ENCODE measurements around the gene CRAMP1.
A peak's percentile ranks its signal among the peaks of the same experiment; 100 is the strongest.

The CRAMP1 gene

GRCh38 chr16:1677942-1678499 is 65.9 kb downstream of the CRAMP1 start, which contains the start of gene JPT2:
Gene JPT2, plus strand, starts transcription at chr16:1678279. Its CDS starts 34 bp downstream, at chr16:1678313.
- Histone ChIP-seq H3K9me3 (ENCODE audit: control insufficient read depth, low read length) (no peaks in the 10 kb centered on the region), H3K27me3 (ENCODE audit: control insufficient read depth, insufficient read depth, low read length) (no peaks in the 10 kb centered on the region), H3K36me3 (ENCODE audit: control insufficient read depth, insufficient read depth, low read length) (peaks cover 18% of the 10 kb centered on the region), H3K9ac (ENCODE audit: low read length) (peak within 1 kb of the TSS; percentile 68), H3K4me3 (ENCODE audit: low read length) (peak within 1 kb of the TSS; percentile 87), H3K4me1 (ENCODE audit: control insufficient read depth, insufficient read depth, low read length) (peaks cover 8% of the 10 kb centered on the region)

- H3K4me1 ChIP-seq (ENCODE audit: control insufficient read depth, insufficient read depth, low read length), result peaks cover 8% of the 10 kb centered on the region
- peak overlapping the region; percentile 87 for H3K4me3 ChIP-seq (ENCODE audit: low read length)
- peak overlapping the region; percentile 68 for H3K9ac ChIP-seq (ENCODE audit: low read length)
- no peaks in the 10 kb centered on the region for H3K9me3 ChIP-seq (ENCODE audit: control insufficient read depth, low read length)
- no peaks in the 10 kb centered on the region for H3K27me3 ChIP-seq (ENCODE audit: control insufficient read depth, insufficient read depth, low read length)
- peaks cover 15% of the 10 kb centered on the region for H3K36me3 ChIP-seq (ENCODE audit: control insufficient read depth, insufficient read depth, low read length)
These were observed 66.4 kb downstream of the CRAMP1 start for GRCh38 chr16:1678500-1679098.

- no peak overlapping the region for H3K4me3 ChIP-seq (ENCODE audit: low read length)
- peak overlapping the region; percentile 1 for H3K9ac ChIP-seq (ENCODE audit: low read length)
These were observed 68.2 kb downstream of the CRAMP1 start for GRCh38 chr16:1680361-1680760.

GRCh38 chr16:1681032-1681431 is 68.9 kb downstream of the CRAMP1 start:
- H3K9ac ChIP-seq (ENCODE audit: low read length), result no peak overlapping the region
- H3K36me3 ChIP-seq (ENCODE audit: control insufficient read depth, insufficient read depth, low read length), result no peaks in the 10 kb centered on the region
- no peaks in the 10 kb centered on the region for H3K27me3 ChIP-seq (ENCODE audit: control insufficient read depth, insufficient read depth, low read length)
- no peak overlapping the region for H3K4me3 ChIP-seq (ENCODE audit: low read length)
- peaks cover 8% of the 10 kb centered on the region for H3K4me1 ChIP-seq (ENCODE audit: control insufficient read depth, insufficient read depth, low read length)
- no peaks in the 10 kb centered on the region for H3K9me3 ChIP-seq (ENCODE audit: control insufficient read depth, low read length)

More at GRCh38 chr16:1680361-1680760, 68.2 kb downstream of the CRAMP1 start:
- Histone ChIP-seq H3K9me3 (ENCODE audit: control insufficient read depth, low read length) (no peaks in the 10 kb centered on the region), H3K36me3 (ENCODE audit: control insufficient read depth, insufficient read depth, low read length) (no peaks in the 10 kb centered on the region), H3K4me1 (ENCODE audit: control insufficient read depth, insufficient read depth, low read length) (peaks cover 8% of the 10 kb centered on the region), H3K27me3 (ENCODE audit: control insufficient read depth, insufficient read depth, low read length) (no peaks in the 10 kb centered on the region)

- Histone ChIP-seq H3K4me1 (ENCODE audit: control insufficient read depth, insufficient read depth, low read length) (peaks cover 13% of the 10 kb centered on the region), H3K9me3 (ENCODE audit: control insufficient read depth, low read length) (no peaks in the 10 kb centered on the region), H3K27me3 (ENCODE audit: control insufficient read depth, insufficient read depth, low read length) (no peaks in the 10 kb centered on the region), H3K4me3 (ENCODE audit: low read length) (no peak overlapping the region), H3K36me3 (ENCODE audit: control insufficient read depth, insufficient read depth, low read length) (no peaks in the 10 kb centered on the region), H3K9ac (ENCODE audit: low read length) (no peak overlapping the region)
These were observed 75.5 kb downstream of the CRAMP1 start for GRCh38 chr16:1687427-1688316.

GRCh38 chr16:1688807-1689560 is 76.8 kb downstream of the CRAMP1 start:
- H3K4me1 ChIP-seq (ENCODE audit: control insufficient read depth, insufficient read depth, low read length), result peaks cover 13% of the 10 kb centered on the region
- no peak overlapping the region for H3K9ac ChIP-seq (ENCODE audit: low read length)
- H3K36me3 ChIP-seq (ENCODE audit: control insufficient read depth, insufficient read depth, low read length), result peaks cover 7% of the 10 kb centered on the region

GRCh38 chr16:1689853-1690252 is 77.7 kb downstream of the CRAMP1 start:
- H3K9ac ChIP-seq (ENCODE audit: low read length), result no peak overlapping the region
- H3K9me3 ChIP-seq (ENCODE audit: control insufficient read depth, low read length), result no peaks in the 10 kb centered on the region
- H3K4me1 ChIP-seq (ENCODE audit: control insufficient read depth, insufficient read depth, low read length), result peaks cover 13% of the 10 kb centered on the region
- no peak overlapping the region for H3K4me3 ChIP-seq (ENCODE audit: low read length)
- H3K27me3 ChIP-seq (ENCODE audit: control insufficient read depth, insufficient read depth, low read length), result no peaks in the 10 kb centered on the region
- H3K36me3 ChIP-seq (ENCODE audit: control insufficient read depth, insufficient read depth, low read length), result peaks cover 7% of the 10 kb centered on the region

More at GRCh38 chr16:1688807-1689560, 76.8 kb downstream of the CRAMP1 start:
- Histone ChIP-seq H3K9me3 (ENCODE audit: control insufficient read depth, low read length) (no peaks in the 10 kb centered on the region), H3K4me3 (ENCODE audit: low read length) (no peak overlapping the region), H3K27me3 (ENCODE audit: control insufficient read depth, insufficient read depth, low read length) (no peaks in the 10 kb centered on the region)

GRCh38 chr16:1690810-1691209 is 78.7 kb downstream of the CRAMP1 start:
- H3K27me3 ChIP-seq (ENCODE audit: control insufficient read depth, insufficient read depth, low read length), result no peaks in the 10 kb centered on the region
- no peak overlapping the region for H3K4me3 ChIP-seq (ENCODE audit: low read length)
- peaks cover 7% of the 10 kb centered on the region for H3K36me3 ChIP-seq (ENCODE audit: control insufficient read depth, insufficient read depth, low read length)
- H3K9ac ChIP-seq (ENCODE audit: low read length), result no peak overlapping the region
- peaks cover 13% of the 10 kb centered on the region for H3K4me1 ChIP-seq (ENCODE audit: control insufficient read depth, insufficient read depth, low read length)
- H3K9me3 ChIP-seq (ENCODE audit: control insufficient read depth, low read length), result no peaks in the 10 kb centered on the region

GRCh38 chr16:1691276-1691675 is 79.1 kb downstream of the CRAMP1 start:
- Histone ChIP-seq H3K9me3 (ENCODE audit: control insufficient read depth, low read length) (no peaks in the 10 kb centered on the region), H3K27me3 (ENCODE audit: control insufficient read depth, insufficient read depth, low read length) (no peaks in the 10 kb centered on the region), H3K9ac (ENCODE audit: low read length) (no peak overlapping the region), H3K36me3 (ENCODE audit: control insufficient read depth, insufficient read depth, low read length) (peaks cover 7% of the 10 kb centered on the region), H3K4me1 (ENCODE audit: control insufficient read depth, insufficient read depth, low read length) (peaks cover 13% of the 10 kb centered on the region), H3K4me3 (ENCODE audit: low read length) (no peak overlapping the region)

- Histone ChIP-seq H3K9me3 (ENCODE audit: control insufficient read depth, low read length) (no peaks in the 10 kb centered on the region), H3K27me3 (ENCODE audit: control insufficient read depth, insufficient read depth, low read length) (no peaks in the 10 kb centered on the region), H3K9ac (ENCODE audit: low read length) (no peak overlapping the region), H3K4me3 (ENCODE audit: low read length) (no peak overlapping the region), H3K4me1 (ENCODE audit: control insufficient read depth, insufficient read depth, low read length) (peaks cover 13% of the 10 kb centered on the region), H3K36me3 (ENCODE audit: control insufficient read depth, insufficient read depth, low read length) (peaks cover 7% of the 10 kb centered on the region)
These were observed 79.8 kb downstream of the CRAMP1 start for GRCh38 chr16:1691956-1692355.

GRCh38 chr16:1696863-1697262 is 84.7 kb downstream of the CRAMP1 start:
- H3K4me3 ChIP-seq (ENCODE audit: low read length), result no peak overlapping the region
- H3K27me3 ChIP-seq (ENCODE audit: control insufficient read depth, insufficient read depth, low read length), result no peaks in the 10 kb centered on the region
- H3K9me3 ChIP-seq (ENCODE audit: control insufficient read depth, low read length), result no peaks in the 10 kb centered on the region
- H3K36me3 ChIP-seq (ENCODE audit: control insufficient read depth, insufficient read depth, low read length), result peaks cover 7% of the 10 kb centered on the region
- H3K4me1 ChIP-seq (ENCODE audit: control insufficient read depth, insufficient read depth, low read length), result no peaks in the 10 kb centered on the region
- no peak overlapping the region for H3K9ac ChIP-seq (ENCODE audit: low read length)

All from mucosa of stomach (tissue), 1 donor.